GF-D8 (cell line): Measurements from ENCODE around the gene NPPA.

Source experiments
- DNase-seq: peaks from one replicate; lab custom pipeline; 2025; lab: John Stamatoyannopoulos, UW

NPPA gene

DNA sequence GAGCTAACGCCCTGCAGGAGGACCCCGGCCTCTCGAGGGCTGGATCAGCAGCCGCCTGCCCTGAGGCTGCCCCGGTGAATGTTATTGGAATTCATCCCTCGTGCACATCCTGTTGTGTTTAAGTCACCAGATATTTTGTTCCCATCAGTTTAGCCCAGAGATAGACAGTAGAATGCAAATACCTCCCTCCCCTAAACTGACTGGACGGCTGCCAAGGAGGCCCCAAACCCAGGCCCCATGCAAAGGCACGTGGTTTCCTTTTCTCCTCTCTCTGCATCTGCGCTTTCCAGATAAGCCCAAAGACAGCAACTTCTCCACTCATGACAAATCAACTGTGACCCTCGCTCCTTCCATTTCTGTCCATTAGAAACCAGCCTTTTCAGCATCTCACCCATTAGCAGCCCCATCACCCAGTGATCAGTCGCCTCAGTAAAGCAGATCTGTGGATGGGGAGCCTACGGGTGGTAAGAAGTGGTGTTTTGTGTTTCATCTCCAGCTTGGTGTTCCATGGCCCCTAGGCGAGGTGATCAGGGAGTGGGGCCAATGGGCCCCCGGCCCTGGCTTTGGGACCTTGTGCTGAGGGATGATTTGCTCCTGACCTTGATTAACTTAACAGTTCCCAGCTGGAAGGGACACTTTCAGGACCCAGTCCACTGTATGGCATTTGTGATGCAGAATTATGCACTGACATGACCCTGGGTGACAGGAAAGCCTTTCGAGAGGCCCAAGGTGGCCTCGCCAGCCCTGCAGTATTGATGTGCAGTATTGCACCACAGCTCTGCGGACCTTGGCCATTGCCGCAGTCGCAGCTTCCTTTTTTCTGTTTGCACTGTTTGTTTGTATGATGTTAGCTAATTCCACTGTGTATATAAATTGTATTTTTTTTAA is 5.2 kb downstream of the NPPA start:
- DNase-seq: peak; percentile 91

DNA sequence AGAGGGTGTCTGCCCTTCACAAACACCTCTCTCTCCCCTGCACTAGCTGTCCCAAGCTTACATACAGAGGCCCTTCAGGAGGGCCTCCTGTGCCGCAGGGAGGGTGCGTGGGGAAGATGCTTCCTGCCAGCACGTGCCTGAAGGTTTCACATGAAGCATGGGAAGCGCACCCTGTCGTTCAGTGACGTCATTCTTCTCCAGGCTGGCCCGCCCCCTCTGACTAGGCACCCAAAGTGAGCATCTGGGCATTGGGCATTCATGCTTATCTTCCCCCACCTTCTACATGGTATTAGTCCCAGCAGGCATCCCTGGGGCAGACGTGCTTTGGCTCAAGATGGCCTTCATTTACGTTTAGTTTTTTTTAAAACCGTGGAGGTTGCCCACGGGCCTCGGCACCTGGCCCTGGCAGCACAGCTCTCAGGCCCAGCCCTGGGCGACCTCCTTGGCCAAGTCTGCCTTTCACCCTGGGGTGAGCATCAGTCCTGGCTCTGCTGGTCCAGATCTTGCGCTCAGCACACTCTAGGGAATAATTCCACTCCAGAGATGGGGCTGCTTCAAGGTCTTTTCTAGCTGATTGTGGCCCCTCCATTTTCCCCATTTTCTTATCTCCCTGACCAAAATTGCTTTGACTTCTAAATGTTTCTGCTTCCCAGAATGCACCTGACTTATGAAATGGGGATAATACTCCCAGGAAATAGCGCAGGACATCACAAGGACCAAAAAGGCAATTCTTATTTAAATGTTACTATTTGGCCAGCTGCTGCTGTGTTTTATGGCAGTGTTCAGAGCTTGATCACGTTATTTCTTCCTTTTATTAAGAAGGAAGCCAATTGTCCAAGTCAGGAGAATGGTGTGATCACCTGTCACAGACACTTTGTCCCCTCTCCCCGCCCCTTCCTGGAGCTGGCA is 6.1 kb downstream of the NPPA start:
- DNase-seq: no peak

DNA sequence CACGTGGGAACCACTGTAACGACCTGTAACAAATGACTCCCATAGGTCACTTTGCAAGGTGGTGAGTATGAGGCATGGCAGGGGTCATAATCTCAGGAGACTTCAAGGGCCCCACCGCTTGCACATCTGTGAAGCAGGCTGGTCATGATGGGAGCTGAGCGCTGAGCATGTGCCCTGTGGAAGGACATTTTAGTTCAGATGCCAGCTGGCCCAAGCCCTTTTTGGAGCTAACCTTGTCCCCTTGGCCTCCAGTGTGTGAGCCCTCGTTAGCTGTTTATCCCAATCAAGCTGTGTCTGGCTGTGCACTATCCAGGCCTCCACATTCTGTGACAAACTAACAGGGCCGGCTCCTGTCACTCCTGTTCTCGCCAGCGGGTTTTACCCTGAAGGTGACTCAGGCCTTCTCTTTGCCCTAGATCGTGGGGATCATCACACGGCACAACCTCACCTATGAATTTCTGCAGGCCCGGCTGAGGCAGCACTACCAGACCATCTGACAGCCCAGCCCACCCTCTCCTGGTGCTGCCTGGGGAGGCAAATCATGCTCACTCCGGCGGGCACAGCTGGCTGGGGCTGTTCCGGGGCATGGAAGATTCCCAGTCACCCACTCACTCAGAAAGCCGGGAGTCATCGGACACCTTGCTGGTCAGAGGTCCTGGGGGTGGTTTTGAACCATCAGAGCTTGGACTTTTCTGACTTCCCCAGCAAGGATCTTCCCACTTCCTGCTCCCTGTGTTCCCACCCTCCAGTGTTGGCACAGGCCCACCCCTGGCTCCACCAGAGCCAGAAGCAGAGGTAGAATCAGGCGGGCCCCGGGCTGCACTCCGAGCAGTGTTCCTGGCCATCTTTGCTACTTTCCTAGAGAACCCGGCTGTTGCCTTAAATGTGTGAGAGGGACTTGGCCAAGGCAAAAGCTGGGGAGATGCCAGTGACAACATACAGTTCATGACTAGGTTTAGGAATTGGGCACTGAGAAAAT is 7.6 kb downstream of the NPPA start:
- DNase-seq: no peak

DNA sequence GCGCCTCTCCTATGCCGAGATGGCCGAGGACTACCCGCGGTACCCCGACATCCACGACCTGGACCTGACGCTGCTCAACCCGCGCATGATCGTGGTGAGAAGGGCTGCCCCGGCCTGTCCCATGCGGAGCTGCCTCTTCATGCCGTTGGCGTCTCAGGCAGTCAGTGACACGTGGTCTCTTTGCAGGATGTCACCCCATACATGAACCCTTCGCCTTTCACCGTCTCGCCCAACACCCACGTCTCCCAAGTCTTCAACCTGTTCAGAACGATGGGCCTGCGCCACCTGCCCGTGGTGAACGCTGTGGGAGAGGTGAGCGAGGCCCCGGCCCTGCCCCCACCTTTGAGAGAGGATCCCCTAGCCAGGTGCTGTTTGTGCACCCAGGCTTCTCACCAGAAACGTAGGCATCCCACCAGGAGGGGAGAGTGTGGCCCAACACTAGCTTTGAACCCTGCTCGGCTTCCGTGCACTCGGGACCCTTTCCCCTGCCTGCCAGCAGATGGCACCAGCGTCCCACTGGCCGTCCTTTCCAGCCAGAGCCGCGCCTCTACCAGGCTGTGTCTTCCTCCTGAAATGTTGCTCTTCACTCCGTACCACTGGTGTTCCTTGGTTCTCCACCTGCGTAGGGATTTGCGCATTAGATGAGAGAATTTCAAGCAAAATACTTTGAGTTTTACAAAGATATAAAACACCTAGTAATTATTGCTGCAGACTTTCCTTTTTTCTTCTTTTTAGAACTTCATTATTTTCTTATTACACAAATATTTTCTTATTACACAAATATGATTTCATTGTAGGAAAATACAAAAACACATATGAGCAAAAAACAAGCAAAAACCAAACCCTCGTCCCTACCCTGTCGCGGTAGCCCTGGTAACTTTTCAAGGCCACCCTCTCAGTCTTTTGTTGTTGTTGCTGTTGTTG is 9.0 kb downstream of the NPPA start:
- peak; percentile 10 for DNase-seq

DNA sequence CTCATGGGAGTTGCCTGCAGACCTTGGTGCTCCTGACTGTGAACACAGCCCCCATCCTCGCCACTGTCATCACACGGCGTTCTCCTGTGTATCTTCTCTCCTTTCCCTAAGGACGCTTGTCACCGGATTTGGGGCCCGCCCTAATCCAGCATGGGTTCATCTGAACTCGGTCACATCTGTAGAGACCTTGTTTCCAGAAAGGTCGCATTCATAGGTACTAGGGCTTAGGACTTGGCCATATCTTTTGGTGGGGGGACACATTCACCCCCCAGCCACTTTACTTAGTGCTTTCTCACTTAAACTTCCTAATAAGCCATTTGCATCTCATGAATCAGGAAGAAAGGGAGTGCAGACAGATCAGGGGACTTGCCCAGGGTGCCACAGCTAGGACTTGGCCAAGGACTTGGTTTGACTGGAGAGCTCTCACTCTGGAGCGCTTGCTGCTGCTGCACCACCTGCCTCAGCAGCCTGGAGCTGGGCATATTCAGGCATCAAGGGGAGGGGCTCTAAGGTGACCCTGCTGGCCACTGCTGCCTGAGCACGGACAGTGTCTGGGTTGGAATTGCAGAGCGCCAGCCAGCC is 9.7 kb downstream of the NPPA start:
- DNase-seq: no peak

DNA sequence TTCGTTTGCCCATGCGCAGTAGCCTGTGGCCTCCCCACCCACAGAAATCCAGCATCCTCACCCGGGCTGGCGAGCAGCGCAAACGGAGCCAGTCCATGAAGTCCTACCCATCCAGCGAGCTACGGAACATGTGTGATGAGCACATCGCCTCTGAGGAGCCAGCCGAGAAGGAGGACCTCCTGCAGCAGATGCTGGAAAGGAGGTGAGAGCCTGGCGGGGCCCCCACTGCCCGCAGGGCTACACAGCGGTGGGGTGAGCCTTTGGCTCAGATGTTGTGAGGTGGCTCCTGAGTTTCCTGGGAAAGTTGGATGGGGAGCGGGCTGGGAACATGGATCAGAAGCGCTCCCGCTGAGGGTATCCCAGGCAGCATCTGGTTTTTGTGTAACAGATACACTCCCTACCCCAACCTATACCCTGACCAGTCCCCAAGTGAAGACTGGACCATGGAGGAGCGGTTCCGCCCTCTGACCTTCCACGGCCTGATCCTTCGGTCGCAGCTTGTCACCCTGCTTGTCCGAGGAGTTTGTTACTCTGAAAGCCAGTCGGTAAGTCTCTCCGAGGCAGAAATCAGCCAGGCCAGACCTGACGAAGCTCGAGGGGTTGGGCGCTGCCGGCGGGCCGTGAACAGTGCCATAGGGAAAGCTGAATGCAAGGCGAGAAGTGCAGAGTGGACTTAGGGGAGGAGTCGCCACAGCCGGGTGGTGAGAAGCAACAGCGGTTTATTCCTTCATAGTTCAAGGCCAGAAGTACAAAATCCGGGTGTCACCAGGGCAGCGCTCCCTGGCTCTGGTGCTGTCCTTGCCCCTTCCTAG is 10.4 kb downstream of the NPPA start:
- DNase-seq: no peak

DNA sequence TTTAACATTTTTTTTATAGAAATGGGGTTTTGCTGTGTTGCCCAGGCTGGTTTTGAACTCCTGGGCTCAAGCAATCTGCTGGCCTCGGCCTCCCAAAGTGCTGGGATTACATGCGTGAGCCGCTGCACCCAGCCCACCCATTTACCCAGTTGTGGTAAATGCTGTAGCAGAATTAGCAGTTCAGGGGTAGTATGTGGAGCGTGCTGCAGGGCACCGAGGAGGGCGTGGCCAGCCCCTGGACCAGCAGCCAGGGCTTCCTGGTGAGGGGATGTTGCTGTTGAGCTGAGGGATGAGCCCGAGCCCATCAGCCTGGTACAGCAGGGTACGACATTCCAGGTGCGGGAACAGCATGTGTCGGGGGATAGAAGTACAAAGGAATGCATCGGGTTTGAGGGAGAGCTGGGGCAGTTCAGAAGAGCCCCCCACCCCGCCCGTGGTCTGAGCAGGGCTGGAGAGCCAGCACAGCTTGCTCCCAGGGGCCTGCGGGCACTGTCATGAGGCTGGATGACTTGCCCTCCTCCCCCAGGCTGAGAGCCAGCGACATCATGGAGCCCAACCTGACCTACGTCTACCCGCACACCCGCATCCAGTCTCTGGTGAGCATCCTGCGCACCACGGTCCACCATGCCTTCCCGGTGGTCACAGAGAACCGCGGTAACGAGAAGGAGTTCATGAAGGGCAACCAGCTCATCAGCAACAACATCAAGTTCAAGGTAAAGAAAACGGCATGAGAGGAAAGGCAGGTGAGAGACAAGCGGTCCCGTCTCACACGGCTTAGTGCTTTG is 11.9 kb downstream of the NPPA start:
- no peak for DNase-seq

DNA sequence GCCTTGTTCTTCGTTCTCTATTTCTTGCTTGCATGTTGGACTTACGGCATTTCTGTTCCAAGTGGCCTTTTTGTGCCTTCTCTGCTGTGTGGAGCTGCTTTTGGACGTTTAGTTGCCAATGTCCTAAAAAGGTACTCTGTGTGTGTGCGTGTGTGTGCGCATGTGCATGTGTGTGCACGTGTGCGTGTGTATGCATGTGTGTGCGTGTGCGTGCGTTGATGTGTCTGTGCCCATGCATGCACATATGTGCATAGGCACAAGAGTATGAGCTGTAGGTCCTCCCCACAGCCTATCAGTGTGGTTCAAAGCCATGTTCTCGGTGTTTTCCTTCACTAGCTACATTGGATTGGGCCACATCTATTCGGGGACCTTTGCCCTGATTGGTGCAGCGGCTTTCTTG is 13.7 kb downstream of the NPPA start:
- no peak for DNase-seq

DNA sequence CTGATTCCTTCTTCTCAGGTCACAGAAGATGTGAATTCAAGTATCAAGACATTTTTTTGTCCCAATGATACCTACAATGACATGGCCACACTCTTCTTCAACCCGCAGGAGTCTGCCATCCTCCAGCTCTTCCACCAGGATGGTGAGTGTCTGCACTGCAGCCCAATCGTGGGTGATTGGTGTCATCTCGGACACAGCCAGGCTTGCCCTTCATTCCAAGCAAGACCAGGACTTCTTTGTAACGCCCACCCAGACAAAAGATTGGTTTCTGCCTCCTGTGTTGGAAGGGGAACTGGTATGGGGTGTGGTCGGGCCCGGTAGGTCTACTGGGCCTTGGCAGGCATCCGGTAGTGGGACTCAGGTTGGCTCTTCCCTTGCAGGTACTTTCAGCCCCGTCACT is 14.1 kb downstream of the NPPA start:
- DNase-seq: no peak

DNA sequence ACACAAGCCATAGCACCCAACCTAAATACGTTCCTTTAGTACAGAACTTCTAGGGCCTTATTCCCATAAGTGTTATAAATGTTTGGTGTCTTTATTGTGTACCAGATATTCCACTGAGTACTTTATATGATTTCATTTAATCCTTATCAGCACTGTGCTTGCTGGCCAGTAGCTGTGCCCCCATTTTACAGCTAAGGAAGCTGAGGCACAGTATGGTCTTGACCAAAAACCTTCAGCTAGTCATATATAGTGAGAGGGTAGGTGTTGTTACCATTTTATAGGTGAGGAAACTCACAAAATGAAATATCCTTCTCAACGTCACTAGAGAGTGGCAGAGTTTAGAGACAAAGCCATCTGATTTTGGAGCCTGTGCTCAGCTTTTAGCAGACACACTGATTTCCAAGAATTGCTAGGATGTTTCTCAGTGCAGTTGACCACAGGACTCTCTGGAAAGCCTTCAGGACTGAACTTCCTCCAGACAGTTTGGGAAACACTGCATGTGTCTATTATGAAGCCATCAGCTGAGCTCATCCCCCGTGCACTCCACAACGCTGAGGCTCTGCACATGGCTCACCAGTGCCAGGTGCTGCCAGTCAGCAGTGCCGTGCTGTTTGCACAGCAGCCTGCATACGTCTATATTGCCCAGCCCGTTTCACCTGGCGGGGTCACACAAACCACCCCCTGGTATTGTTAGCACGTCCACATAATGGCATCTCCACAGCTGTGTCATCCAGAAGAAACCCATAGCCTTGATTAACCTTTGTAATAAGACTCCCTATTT is 15.4 kb downstream of the NPPA start:
- DNase-seq: peak; percentile 52

DNA sequence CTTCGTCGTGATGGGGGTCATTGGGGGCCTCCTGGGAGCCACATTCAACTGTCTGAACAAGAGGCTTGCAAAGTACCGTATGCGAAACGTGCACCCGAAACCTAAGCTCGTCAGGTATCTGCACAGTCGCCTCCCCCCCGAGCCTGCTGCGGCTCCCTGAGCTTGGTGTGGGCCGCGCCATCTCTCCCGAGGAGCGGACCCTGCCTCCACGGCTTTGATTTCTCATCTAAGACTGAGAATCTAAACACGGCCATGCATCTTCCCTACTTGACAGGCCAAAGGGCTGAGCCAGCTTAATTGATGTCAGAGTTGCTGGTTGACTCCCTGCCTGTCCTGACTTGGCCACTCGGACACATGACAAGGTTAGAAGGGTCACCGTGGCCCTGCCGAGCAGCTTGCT is 19.1 kb downstream of the NPPA start:
- no peak for DNase-seq

DNA sequence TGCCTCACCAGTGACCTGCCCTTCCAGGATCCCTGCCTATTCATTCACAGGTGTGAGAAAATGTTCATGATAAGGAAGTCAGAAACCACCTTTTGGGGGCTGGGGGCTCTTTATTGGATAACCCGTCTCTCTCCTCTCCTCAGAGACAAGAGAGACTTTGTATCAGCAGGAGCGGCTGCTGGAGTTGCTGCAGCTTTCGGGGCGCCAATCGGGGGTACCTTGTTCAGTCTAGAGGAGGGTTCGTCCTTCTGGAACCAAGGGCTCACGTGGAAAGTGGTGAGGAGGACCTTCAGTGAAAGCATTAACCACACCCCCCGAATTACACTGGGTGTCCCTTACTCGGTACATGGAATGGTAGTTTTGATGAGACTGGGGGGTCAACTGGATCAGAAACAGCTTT is 20.6 kb downstream of the NPPA start:
- DNase-seq: no peak

DNA sequence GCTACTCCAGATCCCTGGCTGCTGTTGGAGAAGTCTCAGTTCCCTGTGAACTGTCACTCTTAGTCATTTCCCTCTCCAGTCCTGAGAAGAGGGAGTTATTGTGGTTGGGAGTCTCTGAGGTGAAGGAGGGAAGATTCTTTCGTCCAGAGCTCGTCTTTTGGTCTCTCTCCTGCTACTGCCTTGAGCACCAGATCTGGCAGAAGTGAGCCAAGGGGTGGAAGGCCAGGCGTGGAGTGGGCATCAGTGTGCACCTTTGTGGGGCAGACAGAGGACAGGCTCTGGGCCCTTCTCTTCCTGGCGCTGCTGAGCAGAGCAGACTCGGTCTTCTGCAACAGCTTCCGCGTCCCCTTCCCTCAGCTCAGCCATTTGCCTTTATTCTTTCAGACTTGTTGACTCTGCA is 22.5 kb downstream of the NPPA start:
- no peak for DNase-seq

DNA sequence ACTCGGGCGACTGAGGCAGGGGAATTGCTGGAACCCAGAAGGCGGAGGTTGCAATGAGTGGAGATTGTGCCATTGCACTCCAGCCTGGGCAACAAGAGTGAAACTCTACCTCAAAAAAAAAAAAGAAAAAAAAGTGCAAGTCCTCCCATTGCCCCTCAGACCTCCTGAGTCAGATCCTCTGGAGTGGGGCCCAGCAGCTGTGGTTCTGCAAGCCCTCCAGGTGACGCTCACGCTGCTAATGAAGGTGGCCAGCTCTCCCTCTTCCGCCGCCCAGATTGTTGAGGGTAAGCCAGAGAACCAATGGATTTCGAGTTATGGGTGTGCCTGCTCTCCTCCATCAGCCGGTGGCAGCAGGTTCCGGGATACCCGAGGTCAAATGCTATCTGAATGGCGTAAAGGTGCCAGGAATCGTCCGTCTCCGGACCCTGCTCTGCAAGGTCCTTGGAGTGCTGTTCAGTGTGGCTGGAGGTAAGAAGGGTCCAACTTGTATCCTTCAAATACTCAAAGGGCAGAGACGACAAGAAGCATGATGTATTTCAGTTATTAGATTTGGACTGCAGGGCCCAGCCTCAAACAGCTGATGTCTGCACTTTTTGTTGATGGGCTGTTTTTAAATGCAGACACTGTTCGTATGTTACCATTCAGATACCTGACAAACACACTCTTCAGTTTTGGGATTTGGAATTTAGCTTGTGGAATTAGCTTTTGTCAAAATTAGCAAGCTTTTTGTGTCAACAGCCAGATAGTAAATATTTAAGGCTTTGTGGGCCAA is 24.0 kb downstream of the NPPA start:
- DNase-seq: no peak

DNA sequence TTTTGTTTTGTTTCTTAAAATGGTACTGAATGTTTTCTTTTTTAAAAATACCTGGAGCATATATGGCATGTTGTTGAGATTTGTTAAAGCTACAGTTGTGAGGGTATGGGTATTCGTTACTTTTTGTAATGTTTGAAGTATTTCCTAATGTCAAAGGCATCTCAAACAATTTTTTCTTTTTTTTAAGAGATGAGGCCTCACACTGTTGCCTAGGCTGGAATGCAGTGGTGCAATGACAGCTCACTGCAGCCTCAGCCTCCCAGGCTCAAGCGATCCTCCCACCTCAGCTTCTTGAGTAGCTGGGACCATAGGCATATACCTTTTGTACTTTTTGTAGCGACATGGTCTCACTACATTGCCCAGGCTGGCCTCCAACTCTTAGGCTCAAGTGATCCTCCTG is 25.5 kb downstream of the NPPA start:
- DNase-seq: no peak

DNA sequence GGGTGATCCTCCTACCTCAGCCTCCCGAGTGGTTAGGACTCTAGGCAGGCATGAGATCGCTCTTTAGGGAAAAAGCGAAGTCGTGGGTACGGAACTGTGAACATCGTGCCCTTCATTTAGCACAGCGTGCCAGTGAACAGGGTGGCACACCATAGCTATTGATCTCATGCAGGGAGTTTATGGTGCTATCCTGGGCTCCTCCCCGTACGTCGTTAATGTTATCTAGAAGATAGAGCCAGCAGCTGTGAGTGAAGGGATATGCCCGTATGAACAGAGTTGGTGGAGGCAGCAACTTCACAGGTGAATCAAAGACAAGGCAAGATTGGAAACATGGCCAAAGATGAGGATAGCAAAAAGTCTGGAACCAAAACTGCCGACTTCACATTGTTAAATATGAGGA is 30.4 kb downstream of the NPPA start:
- DNase-seq: no peak

DNA sequence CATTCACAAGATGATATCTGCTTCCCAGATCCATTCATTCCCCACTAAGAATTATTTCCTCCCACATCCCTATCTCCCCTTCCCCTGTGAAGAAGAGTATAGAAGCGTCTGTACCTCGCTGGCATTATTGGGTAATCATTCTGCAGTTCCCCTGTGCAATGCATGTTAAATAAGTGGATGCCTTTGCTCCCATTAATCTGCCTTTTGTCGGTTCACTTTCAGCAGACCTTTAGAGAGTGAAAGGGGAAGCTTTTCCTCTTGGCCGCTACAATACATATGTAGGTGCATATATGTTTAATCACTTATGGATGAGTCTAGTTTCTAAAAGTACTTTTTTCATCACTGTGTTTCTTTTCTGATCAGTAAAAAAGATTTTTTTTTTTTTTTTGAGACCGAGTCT is 34.6 kb downstream of the NPPA start:
- DNase-seq: no peak
